NCI-H526 treated with DMSO at 0.1 percent for 48 hours (cell line): ENCODE measurements around the gene MLH1.
A peak's percentile ranks its signal among the peaks of the same experiment; 100 is the strongest.
"Not testable (repeated sequence)": the region's sequence is repeated elsewhere in the genome, so short reads cannot be mapped to it uniquely, and the experiment has no call there.

Experiments used
- DNase-seq: peaks from one replicate; lab custom pipeline; 2025; lab: John Stamatoyannopoulos, UW

The MLH1 gene

DNA sequence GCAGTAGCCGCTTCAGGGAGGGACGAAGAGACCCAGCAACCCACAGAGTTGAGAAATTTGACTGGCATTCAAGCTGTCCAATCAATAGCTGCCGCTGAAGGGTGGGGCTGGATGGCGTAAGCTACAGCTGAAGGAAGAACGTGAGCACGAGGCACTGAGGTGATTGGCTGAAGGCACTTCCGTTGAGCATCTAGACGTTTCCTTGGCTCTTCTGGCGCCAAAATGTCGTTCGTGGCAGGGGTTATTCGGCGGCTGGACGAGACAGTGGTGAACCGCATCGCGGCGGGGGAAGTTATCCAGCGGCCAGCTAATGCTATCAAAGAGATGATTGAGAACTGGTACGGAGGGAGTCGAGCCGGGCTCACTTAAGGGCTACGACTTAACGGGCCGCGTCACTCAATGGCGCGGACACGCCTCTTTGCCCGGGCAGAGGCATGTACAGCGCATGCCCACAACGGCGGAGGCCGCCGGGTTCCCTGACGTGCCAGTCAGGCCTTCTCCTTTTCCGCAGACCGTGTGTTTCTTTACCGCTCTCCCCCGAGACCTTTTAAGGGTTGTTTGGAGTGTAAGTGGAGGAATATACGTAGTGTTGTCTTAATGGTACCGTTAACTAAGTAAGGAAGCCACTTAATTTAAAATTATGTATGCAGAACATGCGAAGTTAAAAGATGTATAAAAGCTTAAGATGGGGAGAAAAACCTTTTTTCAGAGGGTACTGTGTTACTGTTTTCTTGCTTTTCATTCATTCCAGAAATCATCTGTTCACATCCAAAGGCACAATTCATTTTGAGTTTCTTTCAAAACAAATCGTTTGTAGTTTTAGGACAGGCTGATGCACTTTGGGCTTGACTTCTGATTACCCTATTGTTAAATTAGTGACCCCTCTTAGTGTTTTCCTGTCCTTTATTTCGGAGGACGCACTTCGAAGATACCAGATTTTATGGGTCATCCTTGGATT lies at the start of gene MLH1:
Gene MLH1 (plus strand): TSS at position 193 of the 958 bp plus-strand sequence. CDS start 30 bp downstream, at position 223.
- no peak for DNase-seq

DNA sequence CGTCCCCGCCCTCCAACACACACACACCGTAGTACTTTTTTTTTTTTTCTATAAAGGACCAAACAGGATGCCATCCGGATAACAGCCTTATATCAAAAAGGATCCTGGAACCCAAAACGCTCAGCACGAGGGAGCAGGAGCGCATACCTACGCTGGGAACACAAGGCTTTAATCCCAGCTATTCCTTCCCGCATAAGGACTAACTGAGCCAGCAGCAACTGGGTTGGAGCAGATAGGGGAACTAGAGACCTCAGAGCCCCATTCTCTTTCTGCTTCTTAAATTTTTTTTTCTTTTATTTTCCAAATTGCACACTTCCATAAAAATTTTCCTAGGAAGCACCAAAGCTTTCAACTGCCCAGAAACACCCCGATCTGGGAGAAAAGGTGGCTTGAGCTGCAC lies 49.7 kb upstream of the MLH1 start:
- DNase-seq = no peak

DNA sequence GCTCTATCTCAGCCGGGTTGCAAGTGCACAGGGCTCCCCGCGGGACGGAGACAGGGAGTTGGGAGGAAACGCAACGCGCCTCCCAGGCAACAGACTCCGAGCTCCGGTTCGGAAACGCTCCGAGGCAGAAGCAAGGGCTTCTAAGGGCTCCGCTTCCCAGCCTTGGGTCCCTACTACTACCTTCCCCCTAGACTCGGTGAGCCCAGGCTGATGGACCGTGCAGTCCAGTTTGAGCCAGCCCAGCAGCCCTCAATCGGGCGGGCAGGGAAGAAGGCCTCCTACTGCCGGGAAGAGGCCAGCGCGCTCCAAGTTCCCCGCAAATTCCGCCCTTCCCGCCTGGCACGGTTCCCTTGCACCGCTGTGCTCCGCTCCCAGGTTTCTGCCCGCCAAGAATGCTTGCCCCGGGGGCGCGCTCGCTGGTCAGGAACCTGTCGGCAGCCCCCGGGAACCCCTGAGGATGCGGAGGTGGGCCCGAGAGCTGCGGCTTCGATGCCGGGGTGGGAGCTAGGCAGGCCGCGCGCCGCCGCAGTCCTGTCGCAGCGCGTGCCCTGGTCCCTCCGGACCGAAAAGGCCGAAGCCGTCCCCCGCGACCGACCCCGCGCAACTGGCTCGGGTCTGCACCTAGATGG lies 49.2 kb upstream of the MLH1 start:
- peak; percentile 40 for DNase-seq

DNA sequence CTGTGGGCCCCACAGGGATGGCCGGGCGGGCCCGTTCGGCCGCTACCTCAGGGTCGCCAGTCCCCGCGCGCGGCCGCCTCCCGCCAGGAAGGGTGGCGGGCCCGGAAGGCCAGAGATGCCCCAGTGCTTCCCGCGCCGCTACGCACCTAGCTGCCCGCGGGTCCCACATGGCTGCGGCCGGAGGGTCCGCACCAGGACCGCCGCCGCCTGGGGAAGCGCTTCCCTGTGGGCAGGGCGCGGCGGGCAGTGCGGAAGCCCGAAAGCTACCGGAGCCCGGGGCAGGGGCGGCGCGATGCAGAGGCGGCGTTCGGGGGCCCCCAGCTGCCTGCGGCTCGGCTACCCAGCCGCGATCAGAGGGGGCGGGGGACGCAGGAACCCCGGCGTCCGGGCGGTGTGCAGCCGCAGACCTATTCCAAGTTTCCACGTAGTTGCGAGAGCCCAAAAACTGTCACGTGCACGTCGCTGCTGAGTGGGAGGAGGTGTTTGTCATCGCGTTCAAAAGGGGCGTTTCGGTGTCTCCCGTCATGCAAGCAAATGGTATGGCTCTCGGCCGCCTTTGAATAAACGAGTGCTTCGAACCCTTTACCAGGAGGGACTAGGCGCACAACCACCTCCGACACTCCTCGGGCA lies 48.6 kb upstream of the MLH1 start, which contains the start of gene TRANK1:
Gene TRANK1 (minus strand): TSS at position 414 of the 630 bp plus-strand sequence. CDS start 245 bp downstream, at position 169.
- DNase-seq = no peak

DNA sequence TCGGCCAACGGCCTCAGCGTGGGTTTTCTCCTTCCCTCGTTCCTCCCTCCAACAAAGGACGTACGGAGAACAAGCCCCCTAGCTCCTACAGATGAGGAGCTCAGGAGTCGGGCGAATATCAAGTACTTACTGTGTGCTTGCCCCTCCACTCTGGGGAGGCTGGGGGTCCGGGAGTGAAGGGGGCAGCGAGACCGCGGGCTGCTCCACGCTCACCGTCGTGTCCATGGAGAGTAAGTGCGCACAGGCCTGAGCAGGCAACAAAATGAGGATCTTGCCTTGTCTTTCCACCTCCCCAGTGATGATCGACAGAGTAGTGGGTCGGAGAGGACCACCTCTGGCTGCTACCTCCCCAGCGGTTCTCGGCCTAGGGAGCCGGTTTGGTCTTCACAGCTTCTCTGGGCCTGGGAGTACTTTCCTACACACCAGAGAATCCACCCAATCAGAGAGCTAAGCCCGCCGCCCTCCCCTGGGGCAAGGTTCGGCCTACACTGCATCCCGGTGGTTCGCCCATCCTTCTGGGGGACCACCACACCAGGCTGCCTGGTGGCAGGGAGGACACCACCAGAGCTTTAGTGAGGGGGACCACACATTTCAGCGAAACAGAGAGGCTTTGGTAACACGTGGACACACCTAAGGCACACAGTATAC lies 47.9 kb upstream of the MLH1 start:
- no peak for DNase-seq

DNA sequence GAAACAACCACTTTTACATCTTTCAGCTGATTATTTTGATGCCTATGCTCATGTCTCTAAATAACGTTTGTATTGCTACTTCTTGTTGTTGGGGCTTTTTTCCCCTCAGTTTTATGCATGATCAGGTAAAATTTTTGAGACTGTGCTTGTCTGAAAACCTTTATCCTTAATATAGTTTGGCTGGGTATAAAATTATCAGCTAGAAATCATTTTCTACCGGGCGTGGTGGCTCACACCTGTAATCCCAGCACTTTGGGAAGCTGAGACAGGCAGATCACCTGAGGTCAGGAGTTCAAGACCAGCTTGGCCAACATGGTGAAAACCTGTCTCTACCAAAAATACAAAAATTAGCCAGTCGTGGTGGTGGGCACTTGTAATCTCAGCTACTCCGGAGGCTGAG lies 45.5 kb upstream of the MLH1 start:
- DNase-seq = not testable (repeated sequence)

DNA sequence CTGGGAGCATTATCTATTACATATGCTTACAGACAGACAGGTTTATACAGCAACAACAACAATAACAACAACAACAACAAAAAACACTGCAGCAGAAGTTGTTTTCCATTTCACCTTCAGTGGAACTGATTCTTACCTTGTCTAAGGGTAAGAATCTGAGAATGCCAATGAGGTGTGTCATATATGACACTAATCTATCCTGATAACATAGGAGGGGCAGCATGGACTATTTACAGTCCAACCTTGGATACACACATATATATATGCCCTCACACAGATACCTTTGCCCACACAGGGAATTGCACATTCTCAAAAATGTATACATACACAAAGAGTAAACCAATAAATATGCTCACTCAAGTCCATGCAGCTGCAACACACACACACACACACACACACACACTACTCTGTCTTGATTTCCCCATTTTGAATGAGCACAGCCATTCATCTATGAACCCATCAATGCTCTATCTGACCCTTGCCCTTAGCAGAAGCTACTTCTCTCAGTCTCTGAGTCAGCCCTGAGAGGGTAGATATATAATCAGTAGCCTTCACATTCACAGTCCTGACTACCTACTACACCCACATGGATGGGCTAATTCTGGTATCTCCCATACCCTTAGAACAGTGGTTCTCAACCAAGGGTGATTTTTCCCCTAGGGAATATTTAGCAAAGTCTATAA lies 38.7 kb upstream of the MLH1 start:
- no peak for DNase-seq

DNA sequence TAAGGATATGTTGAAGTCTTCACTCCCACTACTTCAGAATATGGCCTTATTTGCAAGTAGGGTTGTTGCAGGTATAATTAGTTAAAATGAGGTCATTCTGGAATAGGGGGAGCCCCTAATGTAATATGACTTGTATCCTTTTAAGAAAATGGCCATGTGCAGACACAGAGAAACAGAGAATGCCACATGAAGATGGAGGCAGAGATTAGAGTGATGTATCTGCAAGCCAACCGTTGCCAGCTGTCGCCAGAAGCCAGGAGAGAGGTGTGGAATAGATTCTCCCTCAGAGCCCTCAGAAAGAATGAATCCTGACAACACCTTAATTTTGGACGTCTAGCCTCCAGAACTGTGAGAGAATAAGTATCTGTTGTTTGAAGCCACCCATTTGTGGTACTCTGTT lies 37.2 kb upstream of the MLH1 start:
- no peak for DNase-seq

DNA sequence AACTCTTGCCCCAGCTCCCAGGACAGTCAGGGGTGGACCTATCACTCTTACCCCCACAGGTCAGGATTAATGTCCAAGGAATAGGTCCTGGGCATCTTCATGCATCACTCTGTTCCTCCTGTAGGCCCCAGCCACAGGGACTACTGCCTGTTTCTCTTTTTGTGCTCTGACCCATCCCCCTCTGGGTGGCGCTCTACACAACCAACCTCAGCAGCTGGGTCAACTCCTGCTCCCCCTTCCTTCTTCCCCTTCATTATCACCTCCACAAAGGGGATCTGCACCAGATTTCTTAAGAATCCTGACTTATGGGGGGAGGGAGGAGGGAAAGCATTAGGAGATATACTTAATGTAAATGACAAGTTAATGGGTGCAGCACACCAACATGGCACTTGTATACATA lies 36.3 kb upstream of the MLH1 start:
- no peak for DNase-seq

DNA sequence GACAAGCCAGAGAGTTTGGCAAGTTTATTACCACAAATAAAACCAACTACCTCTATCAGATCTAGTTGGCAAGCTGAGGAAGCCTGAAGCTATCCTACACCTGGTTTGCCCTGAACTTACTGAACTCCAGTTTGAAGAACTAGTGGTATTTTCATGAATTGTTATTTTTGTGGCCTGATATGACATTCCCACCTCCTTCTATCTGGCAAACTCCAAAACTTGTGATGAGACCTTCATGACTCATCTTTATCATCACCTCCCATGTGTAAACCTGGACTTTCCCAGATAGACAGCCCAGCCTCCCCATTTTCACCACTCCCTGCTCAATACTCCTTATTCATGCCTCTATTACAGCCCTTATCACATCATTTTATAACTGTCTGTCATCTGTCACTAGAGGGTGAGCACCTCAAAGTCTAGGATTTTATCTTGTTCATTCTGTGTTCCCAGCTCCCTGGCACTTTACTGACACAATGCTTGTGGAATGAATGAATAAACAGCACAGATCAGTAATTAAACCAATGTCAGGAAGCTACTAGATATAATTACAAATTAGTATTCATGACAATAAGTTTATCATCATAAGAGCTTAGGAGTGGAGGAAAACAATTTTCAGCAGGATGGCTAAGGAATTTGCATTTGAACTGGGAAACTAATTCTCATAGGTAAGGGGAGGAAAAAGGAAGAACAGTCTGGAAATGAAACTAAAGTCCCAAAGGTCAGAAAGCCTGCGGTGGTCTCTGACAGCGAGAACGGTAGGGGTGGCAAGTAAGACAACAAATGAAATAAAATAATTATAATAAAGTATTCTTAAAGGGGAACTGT lies 35.2 kb upstream of the MLH1 start:
- DNase-seq = no peak

DNA sequence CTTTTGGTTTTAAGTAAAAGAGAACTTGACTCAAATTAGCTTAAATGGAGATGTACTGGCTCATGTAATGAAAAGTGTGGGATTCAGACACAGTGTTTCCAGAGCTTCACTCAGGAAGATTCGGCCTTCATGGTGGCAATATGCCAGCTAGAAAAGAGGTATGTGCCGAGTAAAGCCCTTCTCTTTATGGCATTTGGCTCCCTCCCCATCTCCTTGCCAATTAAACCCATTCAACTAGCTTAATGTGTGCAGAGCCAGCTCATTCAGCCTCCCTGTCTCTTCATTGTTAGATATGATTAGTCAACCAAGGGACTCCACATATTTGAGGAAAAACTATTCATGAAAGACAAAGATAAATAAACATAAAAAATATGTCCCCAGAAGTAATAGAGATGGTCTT lies 33.5 kb upstream of the MLH1 start:
- no peak for DNase-seq

DNA sequence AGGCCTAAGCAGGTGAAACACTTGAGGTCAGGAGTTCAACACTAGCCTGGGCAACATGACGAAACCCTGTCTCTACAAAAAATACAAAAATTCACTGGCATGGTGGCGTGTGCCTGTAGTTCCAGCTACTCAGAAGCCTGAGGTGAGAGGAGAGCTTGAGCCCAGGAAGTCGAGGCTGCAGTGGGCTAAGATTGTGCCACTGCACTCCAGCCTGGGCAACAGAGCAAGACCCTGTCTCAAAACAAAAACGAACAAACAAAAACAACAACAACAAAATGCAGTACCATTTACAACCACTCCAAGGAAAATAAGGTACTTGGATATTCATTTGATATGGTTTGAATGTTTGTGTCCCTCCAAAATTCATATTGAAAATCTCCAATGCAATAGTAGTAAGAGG lies 32.8 kb upstream of the MLH1 start:
- DNase-seq = no peak

DNA sequence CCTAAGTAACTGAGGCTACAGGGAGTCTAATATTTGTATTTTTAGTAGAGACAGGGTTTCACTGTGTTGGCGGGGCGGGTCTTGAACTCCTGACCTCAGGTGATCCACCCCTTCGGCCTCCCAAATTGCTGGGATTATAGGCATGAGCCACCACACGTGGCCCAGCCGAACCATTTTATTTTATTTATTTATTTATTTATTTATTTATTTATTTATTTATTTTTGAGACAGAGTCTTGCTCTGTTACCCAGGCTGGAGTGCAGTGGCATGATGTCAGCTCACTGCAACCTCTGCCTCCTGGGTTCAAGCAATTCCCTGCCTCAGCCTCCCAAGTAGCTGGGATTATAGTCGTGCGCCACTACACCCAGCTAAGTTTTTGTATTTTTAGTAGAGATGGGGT lies 30.3 kb upstream of the MLH1 start:
- DNase-seq = not testable (repeated sequence)

DNA sequence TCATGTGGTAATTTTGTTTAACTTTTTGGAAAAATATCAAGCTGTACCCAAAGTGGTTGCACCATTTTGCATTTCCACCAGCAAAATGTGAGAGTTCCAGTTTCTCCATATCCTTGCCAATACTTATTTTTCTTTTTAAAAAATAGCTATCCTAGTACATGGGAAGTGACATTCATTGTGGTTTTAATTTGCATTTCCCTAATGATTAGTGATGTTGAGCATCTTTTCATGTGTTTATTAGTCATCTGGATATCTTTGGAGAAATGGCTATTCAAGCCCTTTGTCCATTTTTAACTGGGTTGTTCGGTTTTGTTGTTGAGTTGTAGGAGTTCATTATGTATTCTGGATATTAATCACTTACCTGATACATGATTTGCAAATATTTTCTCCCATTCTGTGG lies 29.0 kb upstream of the MLH1 start:
- DNase-seq = no peak

DNA sequence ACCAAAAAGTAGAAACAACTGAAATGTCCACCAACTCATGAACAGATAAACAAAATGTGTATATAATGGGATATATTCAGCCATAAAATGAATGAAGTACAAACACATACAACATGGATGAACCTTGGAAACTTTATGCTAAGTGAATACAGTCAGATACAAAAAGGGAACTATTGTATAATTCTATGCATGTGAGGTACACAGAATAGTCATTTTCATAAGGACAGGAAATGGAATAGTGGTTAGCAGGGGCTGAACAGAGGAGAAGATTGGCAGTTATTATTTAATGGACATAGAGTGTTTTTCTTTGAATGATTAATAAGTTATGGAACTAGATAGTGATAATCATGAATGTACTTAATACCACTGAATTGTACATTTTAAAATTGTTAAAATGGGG lies 28.5 kb upstream of the MLH1 start:
- no peak for DNase-seq

DNA sequence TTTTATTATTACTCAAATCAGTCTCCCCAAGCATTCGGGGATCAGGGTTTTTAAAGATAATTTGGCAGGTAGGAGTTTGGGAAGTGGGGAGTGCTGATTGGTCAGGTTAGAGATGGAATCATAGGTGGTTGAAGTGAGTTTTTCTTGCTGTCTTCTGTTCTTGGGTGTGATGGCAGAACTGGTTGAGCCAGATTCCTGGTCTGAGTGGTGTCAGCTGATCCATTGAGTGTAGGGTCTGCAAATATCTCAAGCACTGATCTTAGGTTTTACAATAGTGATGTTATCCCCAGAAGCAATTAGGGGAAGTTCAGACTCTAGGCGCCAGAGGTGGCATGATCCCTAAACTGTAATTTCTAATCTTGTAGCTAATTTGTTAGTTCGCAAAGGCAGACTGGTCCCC lies 27.9 kb upstream of the MLH1 start:
- peak; percentile 2 for DNase-seq

DNA sequence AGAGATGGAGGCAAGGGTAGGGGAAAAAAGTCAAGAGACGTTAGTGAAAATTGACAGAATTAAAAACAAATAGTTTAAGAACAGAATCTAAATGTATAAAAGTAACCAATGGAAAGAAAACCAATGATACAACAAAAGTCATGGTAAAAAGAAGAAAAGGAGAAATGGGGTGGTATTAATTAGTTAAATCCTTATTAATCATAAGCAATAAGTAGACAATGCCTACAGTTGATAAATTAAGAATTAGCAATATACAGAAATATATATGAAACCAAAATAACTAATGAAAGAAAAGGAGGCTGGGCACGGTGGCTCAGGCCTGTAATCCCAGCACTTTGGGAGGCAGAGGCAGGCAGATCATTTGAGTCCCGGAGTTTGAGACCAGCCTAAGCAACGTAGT lies 24.2 kb upstream of the MLH1 start:
- DNase-seq = no peak

DNA sequence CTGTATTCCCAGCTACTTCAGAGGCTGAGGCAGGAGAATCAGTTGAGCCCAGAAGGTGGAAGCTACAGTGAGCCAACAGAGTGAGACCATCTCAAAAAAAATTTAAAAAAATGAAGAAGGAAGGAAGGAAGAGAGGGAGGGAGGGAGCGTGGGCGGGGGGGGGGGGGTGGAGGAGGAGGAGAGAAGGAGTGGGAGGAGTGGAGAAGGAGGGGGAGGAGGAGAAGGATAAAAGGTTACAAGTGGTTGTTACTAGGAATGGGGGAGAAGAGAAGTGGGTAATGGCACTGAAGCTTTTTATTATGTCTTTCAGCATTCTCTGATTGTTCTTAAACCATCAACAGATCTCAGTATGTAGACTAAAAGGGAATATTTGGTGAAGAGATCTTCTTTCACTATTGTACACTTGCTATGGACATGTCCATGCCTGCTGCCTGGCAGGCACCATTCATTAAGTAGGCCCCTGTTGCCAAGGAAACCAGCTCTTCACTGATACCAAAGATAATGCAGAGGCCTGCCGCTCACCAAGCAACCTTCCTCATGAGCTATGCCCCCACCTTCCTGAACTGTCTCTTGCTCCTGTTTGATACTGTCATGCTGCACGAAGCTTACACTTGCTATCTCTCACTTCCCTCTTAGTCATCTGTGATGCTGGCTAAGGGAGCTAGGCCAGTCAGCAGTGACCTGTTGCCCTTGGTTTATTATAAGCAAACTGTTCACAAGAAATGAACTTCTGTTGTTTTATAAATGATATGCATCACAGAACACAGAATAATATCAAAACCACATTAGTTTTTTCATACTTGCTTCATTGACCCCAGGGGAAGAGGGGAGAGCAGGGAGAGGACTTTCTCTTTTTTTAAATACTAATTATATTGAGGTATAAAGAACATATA lies 23.5 kb upstream of the MLH1 start:
- DNase-seq = peak; percentile 93

DNA sequence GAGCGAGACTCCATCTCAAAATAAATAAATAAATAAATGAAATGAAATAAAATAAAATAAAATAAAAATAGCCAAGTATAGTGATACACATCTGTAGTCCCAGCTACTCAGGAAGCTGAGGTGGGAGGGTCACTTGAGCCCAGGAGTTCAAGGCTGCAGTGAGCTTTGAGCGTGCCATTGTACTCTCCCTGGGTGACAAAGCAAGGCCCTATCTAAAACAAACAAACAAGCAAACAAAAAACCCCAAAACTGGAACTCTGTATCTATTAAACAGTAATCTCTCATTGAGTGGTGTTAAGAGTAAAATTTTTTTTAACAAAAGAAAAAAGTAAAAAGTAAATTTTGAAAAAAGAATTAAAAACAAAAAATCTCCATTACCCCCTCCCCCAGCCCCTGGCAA lies 21.2 kb upstream of the MLH1 start:
- DNase-seq = no peak

DNA sequence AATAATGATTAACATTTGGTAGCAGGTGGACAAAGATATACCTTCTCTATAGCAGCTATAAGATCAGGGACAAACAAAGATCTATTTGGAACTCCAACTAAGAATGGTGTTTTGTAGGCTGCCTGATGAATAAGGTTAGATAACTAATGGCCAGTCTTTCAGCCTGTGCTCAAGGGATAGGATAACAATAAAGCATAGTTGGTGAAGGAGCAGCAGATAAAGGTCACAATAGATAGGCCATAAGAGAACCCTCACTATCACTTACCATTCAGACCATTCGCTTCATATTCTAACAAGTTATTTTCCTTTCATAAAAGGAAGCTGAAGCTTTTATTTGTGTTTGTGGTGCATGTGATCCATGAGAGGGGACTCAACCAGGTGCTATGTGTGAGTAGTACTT lies 20.2 kb upstream of the MLH1 start:
- no peak for DNase-seq
